HCT116 (cell line): ENCODE results near the gene SEMA7A.

Experiments used
- POLR2A ChIP-seq: IDR thresholded peaks from 2 replicates; pipeline ENCODE4 v1.7.0; 2011; ENCODE audit warnings: borderline replicate concordance; ENCODE audit not compliant: insufficient read depth, insufficient read length; ENCODE audit errors: extremely low read depth
- RAD21 ChIP-seq: IDR thresholded peaks from 2 replicates; pipeline ENCODE4 v1.6.1; 2012; ENCODE audit warnings: low read depth, mild to moderate bottlenecking

DNA sequence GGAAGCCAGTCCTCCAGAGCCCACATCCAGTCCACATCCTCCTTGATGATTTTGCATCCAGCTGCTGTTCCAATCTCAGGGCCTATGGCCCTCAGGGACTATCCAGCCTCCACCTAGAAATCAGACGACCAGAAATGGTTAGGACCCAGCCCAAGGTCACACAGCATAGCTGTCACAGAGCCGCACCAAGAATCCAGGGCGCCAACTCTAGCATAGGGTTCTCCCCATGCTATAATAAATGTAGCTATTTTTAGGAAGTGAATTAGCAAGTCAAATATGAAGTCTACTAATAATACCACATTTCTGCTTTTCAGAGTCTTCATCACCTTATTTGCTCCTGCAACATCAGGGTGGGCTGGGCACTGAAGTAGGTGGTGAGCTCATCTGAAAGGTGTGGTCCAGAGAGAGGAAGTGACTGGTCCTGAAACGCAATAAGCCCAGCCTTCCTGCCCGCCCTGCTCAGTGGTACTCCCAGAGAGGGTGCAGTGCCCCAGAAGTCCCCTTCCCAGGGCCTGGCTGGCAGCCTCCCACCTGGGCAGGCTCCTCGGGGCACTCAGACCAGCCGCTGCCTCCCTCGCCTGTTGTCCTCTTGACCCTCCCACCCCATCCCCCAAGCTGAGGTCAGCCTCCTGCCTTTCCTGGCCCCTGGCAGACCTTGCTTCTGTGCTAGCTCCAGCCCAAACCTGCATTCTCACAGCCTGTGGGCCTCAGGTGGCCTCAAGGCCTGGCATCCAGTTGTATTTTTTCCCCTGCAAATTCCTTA, 48.7 kb downstream of the SEMA7A start:
- TF ChIP-seq RAD21: no peak
- no peak for TF ChIP-seq POLR2A
